HEK293 (cell line): ENCODE measurements around the gene MED29.
A peak's percentile ranks its signal among the peaks of the same experiment; 100 is the strongest.

Experiments used
- CTCF ChIA-PET: fragments of 350-600 bp; formaldehyde crosslinking; extraction: SDS; loops from one replicate; lab custom pipeline; 2021; ENCODE audit warnings: antibody characterized with exemption; lab: Yijun Ruan, JAX
- POLR2A ChIA-PET: fragments of 300-600 bp; formaldehyde crosslinking; extraction: SDS; loops from one replicate; lab custom pipeline; 2020; ENCODE audit warnings: antibody characterized with exemption, inconsistent platforms; lab: Yijun Ruan, JAX
- H3K27ac ChIP-seq: fragments of 200-500 bp; sonication (Bioruptor generic); 2 replicates; pipeline ENCODE4 v1.5.1; 2014; ENCODE audit warnings: low read depth, low read length, control low read depth, inconsistent platforms; ENCODE audit errors: extremely low read depth
- H3K36me3 ChIP-seq, 2 experiments: fragments of 200-500 bp in 1 of 2; sonication (Bioruptor generic) in 1 of 2; 1 replicate in 1 of 2; 2 replicates in 1 of 2; pipeline ENCODE4 v1.5.1; 2014 to 2017; ENCODE audit warnings: inconsistent platforms in 2 of 2, low read length in 2 of 2; ENCODE audit not compliant: control insufficient read depth in 2 of 2, insufficient read depth in 1 of 2
- H3K4me1 ChIP-seq: fragments of 200-500 bp; sonication (Bioruptor generic); 2 replicates; pipeline ENCODE4 v1.5.1; 2014; ENCODE audit warnings: mild to moderate bottlenecking, low read length, inconsistent platforms; ENCODE audit not compliant: control insufficient read depth, insufficient read depth
- H3K4me3 ChIP-seq: 2 replicates; pipeline ENCODE4 v1.5.1; 2011; ENCODE audit warnings: low read depth, mild to moderate bottlenecking, control low read depth, low read length, moderate library complexity
- H3K9me3 ChIP-seq: fragments of 200-500 bp; sonication (Bioruptor generic); 2 replicates; pipeline ENCODE4 v1.5.1; 2014; ENCODE audit warnings: low read depth, low read length, inconsistent platforms; ENCODE audit not compliant: control insufficient read depth, insufficient read depth
- GLIS1 ChIP-seq: fragments of 450-650 bp; formaldehyde crosslinking; IDR thresholded peaks from 2 replicates; pipeline ENCODE4 v1.5.1; 2016; ENCODE audit warnings: missing biosample characterization, missing genetic modification characterization
- MYNN ChIP-seq: fragments of 450-650 bp; formaldehyde crosslinking; IDR thresholded peaks from 2 replicates; pipeline ENCODE4 v1.5.1; 2016; ENCODE audit warnings: missing biosample characterization, missing genetic modification characterization, borderline replicate concordance
- PATZ1 ChIP-seq: fragments of 450-650 bp; formaldehyde crosslinking; IDR thresholded peaks from 2 replicates; pipeline ENCODE4 v1.5.1; 2016; ENCODE audit warnings: missing biosample characterization, missing genetic modification characterization
- ZFP37 ChIP-seq: fragments of 450-650 bp; formaldehyde crosslinking; IDR thresholded peaks from 2 replicates; pipeline ENCODE4 v1.5.1; 2016; ENCODE audit warnings: missing biosample characterization, missing genetic modification characterization
- ZNF121 ChIP-seq: fragments of 450-650 bp; formaldehyde crosslinking; IDR thresholded peaks from 2 replicates; pipeline ENCODE4 v1.5.1; 2016; ENCODE audit warnings: missing biosample characterization, missing genetic modification characterization
- ZNF146 ChIP-seq: fragments of 450-650 bp; formaldehyde crosslinking; IDR thresholded peaks from 2 replicates; pipeline ENCODE4 v1.5.1; 2016; ENCODE audit warnings: missing biosample characterization, missing genetic modification characterization
- ZNF175 ChIP-seq: fragments of 450-650 bp; formaldehyde crosslinking; IDR thresholded peaks from 2 replicates; pipeline ENCODE4 v1.5.1; 2016; ENCODE audit warnings: missing biosample characterization, missing genetic modification characterization
- ZNF2 ChIP-seq: fragments of 450-650 bp; formaldehyde crosslinking; IDR thresholded peaks from 2 replicates; pipeline ENCODE4 v1.5.1; 2016; ENCODE audit warnings: missing biosample characterization, missing genetic modification characterization
- ZNF211 ChIP-seq: fragments of 450-650 bp; formaldehyde crosslinking; IDR thresholded peaks from 2 replicates; pipeline ENCODE4 v1.5.1; 2016; ENCODE audit warnings: low read depth, missing biosample characterization, missing genetic modification characterization
- ZNF239 ChIP-seq: fragments of 450-650 bp; formaldehyde crosslinking; IDR thresholded peaks from 2 replicates; pipeline ENCODE4 v1.5.1; 2016; ENCODE audit warnings: missing biosample characterization, missing genetic modification characterization
- ZNF302 ChIP-seq: fragments of 450-650 bp; formaldehyde crosslinking; IDR thresholded peaks from 2 replicates; pipeline ENCODE4 v1.5.1; 2016; ENCODE audit warnings: missing biosample characterization, missing genetic modification characterization, low read depth
- ZNF433 ChIP-seq: fragments of 450-650 bp; formaldehyde crosslinking; IDR thresholded peaks from 2 replicates; pipeline ENCODE4 v1.5.1; 2016; ENCODE audit warnings: missing biosample characterization, missing genetic modification characterization, low read depth
- ZNF473 ChIP-seq: fragments of 450-650 bp; formaldehyde crosslinking; IDR thresholded peaks from 2 replicates; pipeline ENCODE4 v1.5.1; 2017; ENCODE audit warnings: missing biosample characterization, missing genetic modification characterization
- ZNF558 ChIP-seq: fragments of 450-650 bp; formaldehyde crosslinking; IDR thresholded peaks from 2 replicates; pipeline ENCODE4 v1.5.1; 2016; ENCODE audit warnings: missing biosample characterization, missing genetic modification characterization
- ZNF658 ChIP-seq: fragments of 450-650 bp; formaldehyde crosslinking; IDR thresholded peaks from 2 replicates; pipeline ENCODE4; 2016; ENCODE audit warnings: missing biosample characterization, missing genetic modification characterization
- ZNF792 ChIP-seq: fragments of 450-650 bp; formaldehyde crosslinking; IDR thresholded peaks from 2 replicates; pipeline ENCODE4 v1.5.1; 2016; ENCODE audit warnings: missing biosample characterization, missing genetic modification characterization
- ZNF830 ChIP-seq: fragments of 450-650 bp; IDR thresholded peaks from 2 replicates; pipeline ENCODE4 v1.5.0; 2018; ENCODE audit warnings: missing biosample characterization, missing genetic modification characterization, low read depth, mild to moderate bottlenecking, moderate library complexity
- ZSCAN16 ChIP-seq: fragments of 450-650 bp; formaldehyde crosslinking; IDR thresholded peaks from 2 replicates; pipeline ENCODE4 v1.5.1; 2016; ENCODE audit warnings: missing biosample characterization, missing genetic modification characterization
- TF ChIP-seq, protein P1 (sequence below): fragments of 450-650 bp; formaldehyde crosslinking; IDR thresholded peaks from 2 replicates; pipeline ENCODE4 v1.5.1; 2016; ENCODE audit warnings: missing biosample characterization, missing genetic modification characterization
- TF ChIP-seq, protein P2 (sequence below): fragments of 450-650 bp; formaldehyde crosslinking; IDR thresholded peaks from 2 replicates; pipeline ENCODE4 v1.5.1; 2016; ENCODE audit warnings: missing biosample characterization, missing genetic modification characterization
- TF ChIP-seq, protein P3 (sequence below): fragments of 450-650 bp; formaldehyde crosslinking; IDR thresholded peaks from 2 replicates; pipeline ENCODE4 v1.5.1; 2017; ENCODE audit warnings: missing biosample characterization, missing genetic modification characterization
- TF ChIP-seq, protein P4 (sequence below): fragments of 450-650 bp; formaldehyde crosslinking; IDR thresholded peaks from 2 replicates; pipeline ENCODE4 v1.5.1; 2016; ENCODE audit warnings: missing biosample characterization, missing genetic modification characterization
- TF ChIP-seq, protein P5 (sequence below): fragments of 450-650 bp; formaldehyde crosslinking; IDR thresholded peaks from 2 replicates; pipeline ENCODE4 v1.5.1; 2016; ENCODE audit warnings: missing biosample characterization, missing genetic modification characterization
- TF ChIP-seq, protein P6 (sequence below): fragments of 450-650 bp; formaldehyde crosslinking; IDR thresholded peaks from 2 replicates; pipeline ENCODE4 v1.5.1; 2016; ENCODE audit warnings: missing biosample characterization, missing genetic modification characterization, borderline replicate concordance

Gene MED29

GRCh38 chr19:39435499-39436349 lies 44.5 kb downstream of the MED29 start, which contains the start of gene RPS16:
TSS of gene RPS16 (minus strand) at chr19:39435949. CDS start at chr19:39435895, 54 bp downstream.
- CTCF ChIA-PET, result interaction anchor here (0.6 to 2.0 kb wide), 18 partner anchors 16 to 505 kb away, joined by 3 to 19 read pairs (median 4); partner anchors contain the start of genes DLL3, EID2, EID2B and MRPS12
- H3K36me3 ChIP-seq, result peaks cover 32 to 43% of the 10 kb centered on the region in 2 experiments
- H3K9me3 ChIP-seq, result no peaks in the 10 kb centered on the region
- peak within 1 kb of the TSS; percentile 79 for H3K4me3 ChIP-seq
- peaks cover 29% of the 10 kb centered on the region for H3K4me1 ChIP-seq
- POLR2A ChIA-PET, result interaction anchor here (0.6 to 2.7 kb wide), 118 partner anchors 12 to 1343 kb away, joined by 3 to 255 read pairs (median 5); partner anchors contain the start of genes ACTN4, BLVRB, C19orf47 and COQ8B
- H3K27ac ChIP-seq, result peak within 1 kb of the TSS; percentile 100
- TF ChIP-seq PATZ1 (tag by site-specific recombination), result peak; percentile 47; the same call in 1 of the 2 replicates
- TF ChIP-seq, protein P1, sequence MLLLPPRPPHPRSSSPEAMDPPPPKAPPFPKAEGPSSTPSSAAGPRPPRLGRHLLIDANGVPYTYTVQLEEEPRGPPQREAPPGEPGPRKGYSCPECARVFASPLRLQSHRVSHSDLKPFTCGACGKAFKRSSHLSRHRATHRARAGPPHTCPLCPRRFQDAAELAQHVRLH, result peak; percentile 100
- TF ChIP-seq ZNF211 (tag by site-specific recombination), result no peak
- TF ChIP-seq, protein P2, sequence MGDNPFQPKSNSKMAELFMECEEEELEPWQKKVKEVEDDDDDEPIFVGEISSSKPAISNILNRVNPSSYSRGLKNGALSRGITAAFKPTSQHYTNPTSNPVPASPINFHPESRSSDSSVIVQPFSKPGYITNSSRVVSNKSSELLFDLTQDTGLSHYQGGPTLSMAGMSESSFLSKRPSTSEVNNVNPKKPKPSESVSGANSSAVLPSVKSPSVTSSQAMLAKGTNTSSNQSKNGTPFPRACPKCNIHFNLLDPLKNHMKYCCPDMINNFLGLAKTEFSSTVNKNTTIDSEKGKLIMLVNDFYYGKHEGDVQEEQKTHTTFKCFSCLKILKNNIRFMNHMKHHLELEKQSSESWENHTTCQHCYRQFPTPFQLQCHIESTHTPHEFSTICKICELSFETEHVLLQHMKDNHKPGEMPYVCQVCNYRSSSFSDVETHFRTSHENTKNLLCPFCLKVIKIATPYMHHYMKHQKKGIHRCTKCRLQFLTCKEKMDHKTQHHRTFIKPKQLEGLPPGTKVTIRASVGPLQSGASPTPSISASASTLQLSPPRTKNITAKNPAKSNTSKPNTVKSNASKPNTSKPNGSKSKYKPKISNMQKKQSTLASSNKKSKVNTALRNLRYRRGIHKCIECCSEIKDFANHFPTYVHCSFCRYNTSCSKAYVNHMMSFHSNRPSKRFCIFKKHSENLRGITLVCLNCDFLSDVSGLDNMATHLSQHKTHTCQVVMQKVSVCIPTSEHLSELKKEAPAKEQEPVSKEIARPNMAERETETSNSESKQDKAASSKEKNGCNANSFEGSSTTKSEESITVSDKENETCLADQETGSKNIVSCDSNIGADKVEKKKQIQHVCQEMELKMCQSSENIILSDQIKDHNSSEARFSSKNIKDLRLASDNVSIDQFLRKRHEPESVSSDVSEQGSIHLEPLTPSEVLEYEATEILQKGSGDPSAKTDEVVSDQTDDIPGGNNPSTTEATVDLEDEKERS, result no peak; the same call in 1 of the 2 replicates
- TF ChIP-seq, protein P3, sequence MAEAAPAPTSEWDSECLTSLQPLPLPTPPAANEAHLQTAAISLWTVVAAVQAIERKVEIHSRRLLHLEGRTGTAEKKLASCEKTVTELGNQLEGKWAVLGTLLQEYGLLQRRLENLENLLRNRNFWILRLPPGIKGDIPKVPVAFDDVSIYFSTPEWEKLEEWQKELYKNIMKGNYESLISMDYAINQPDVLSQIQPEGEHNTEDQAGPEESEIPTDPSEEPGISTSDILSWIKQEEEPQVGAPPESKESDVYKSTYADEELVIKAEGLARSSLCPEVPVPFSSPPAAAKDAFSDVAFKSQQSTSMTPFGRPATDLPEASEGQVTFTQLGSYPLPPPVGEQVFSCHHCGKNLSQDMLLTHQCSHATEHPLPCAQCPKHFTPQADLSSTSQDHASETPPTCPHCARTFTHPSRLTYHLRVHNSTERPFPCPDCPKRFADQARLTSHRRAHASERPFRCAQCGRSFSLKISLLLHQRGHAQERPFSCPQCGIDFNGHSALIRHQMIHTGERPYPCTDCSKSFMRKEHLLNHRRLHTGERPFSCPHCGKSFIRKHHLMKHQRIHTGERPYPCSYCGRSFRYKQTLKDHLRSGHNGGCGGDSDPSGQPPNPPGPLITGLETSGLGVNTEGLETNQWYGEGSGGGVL (tag by site-specific recombination), result no peak
- no peak for TF ChIP-seq MYNN (tag by site-specific recombination)
- TF ChIP-seq, protein P4, sequence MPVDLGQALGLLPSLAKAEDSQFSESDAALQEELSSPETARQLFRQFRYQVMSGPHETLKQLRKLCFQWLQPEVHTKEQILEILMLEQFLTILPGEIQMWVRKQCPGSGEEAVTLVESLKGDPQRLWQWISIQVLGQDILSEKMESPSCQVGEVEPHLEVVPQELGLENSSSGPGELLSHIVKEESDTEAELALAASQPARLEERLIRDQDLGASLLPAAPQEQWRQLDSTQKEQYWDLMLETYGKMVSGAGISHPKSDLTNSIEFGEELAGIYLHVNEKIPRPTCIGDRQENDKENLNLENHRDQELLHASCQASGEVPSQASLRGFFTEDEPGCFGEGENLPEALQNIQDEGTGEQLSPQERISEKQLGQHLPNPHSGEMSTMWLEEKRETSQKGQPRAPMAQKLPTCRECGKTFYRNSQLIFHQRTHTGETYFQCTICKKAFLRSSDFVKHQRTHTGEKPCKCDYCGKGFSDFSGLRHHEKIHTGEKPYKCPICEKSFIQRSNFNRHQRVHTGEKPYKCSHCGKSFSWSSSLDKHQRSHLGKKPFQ (tag by site-specific recombination), result peak; percentile 42; the same call in 1 of the 2 replicates
- no peak for TF ChIP-seq ZNF658 (tag by site-specific recombination)
- TF ChIP-seq ZNF121, result peak; percentile 59
- no peak for TF ChIP-seq ZNF473 (tag by site-specific recombination)
- TF ChIP-seq ZNF239, result peak; percentile 75; the same call in 1 of the 2 replicates
- TF ChIP-seq ZNF433, result no peak
- TF ChIP-seq GLIS1 (tag by site-specific recombination), result peak; percentile 67
- TF ChIP-seq ZNF830 (tag by site-specific recombination), result no peak
- TF ChIP-seq ZNF558 (tag by site-specific recombination), result no peak
- TF ChIP-seq ZNF146, result peak; percentile 36; the same call in 1 of the 2 replicates
- no peak for TF ChIP-seq ZNF792 (tag by site-specific recombination)
- TF ChIP-seq ZSCAN16 (tag by site-specific recombination), result 0 out of 2 replicates have a peak, but pooled peaks have one; percentile 46
- peak; percentile 91 for TF ChIP-seq ZNF2 (tag by site-specific recombination)
- TF ChIP-seq, protein P5, sequence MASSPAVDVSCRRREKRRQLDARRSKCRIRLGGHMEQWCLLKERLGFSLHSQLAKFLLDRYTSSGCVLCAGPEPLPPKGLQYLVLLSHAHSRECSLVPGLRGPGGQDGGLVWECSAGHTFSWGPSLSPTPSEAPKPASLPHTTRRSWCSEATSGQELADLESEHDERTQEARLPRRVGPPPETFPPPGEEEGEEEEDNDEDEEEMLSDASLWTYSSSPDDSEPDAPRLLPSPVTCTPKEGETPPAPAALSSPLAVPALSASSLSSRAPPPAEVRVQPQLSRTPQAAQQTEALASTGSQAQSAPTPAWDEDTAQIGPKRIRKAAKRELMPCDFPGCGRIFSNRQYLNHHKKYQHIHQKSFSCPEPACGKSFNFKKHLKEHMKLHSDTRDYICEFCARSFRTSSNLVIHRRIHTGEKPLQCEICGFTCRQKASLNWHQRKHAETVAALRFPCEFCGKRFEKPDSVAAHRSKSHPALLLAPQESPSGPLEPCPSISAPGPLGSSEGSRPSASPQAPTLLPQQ (tag by site-specific recombination), result peak; percentile 87
- TF ChIP-seq, protein P6, sequence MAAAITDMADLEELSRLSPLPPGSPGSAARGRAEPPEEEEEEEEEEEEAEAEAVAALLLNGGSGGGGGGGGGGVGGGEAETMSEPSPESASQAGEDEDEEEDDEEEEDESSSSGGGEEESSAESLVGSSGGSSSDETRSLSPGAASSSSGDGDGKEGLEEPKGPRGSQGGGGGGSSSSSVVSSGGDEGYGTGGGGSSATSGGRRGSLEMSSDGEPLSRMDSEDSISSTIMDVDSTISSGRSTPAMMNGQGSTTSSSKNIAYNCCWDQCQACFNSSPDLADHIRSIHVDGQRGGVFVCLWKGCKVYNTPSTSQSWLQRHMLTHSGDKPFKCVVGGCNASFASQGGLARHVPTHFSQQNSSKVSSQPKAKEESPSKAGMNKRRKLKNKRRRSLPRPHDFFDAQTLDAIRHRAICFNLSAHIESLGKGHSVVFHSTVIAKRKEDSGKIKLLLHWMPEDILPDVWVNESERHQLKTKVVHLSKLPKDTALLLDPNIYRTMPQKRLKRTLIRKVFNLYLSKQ (tag by site-specific recombination), result no peak
- TF ChIP-seq ZNF302 (tag by site-specific recombination), result no peak
- TF ChIP-seq ZNF175, result no peak
- TF ChIP-seq ZFP37 (tag by site-specific recombination), result peak; percentile 99
